Activated gamma-delta T cell (primary cell): ENCODE results near the gene LBHD2.

ENCODE experiments used
- DNase-seq: peaks from one replicate; lab custom pipeline; 2025; lab: John Stamatoyannopoulos, UW

Gene LBHD2

DNA sequence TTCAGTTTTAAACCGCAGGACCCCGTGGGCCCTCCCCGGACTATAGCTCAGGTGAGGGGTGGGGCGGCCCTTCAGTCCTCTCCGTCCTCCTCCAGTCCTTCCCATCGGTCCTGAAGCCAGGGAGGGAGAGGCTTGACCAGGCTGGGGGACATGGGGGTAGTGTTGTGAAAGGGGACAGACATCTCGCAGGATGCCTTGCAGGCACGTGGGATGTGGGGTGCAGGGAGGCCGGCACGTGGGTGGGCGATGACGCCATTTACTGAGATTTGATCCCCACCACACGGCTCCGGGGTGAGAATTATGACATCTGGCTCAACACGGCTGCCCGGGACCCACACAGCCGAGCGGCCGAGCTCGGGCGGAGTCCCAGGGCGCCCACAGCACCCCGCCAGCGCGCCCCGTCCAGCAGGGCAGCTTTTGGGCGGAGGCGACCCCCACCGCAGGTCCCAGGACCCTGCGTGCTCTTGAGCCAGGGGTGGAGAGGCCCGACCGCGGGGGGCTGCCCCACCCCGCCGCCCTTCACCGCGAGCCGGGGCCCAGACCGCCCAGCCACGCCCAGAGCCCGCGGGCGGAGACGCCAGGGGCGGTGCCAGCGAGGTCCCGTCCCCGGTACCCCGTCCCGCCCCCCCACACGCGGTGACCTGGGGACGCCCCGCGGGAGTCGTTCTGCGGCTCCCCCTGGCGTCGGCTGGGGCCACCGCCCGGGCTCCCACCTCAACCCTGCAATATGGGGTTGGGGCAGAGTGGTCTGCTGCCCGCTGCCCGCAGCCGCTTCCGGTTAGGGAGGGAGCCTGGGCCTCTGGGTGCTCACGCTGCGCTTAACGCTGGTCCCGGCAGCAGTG lies 7.3 kb downstream of the LBHD2 start:
- DNase-seq = peak; percentile 66

DNA sequence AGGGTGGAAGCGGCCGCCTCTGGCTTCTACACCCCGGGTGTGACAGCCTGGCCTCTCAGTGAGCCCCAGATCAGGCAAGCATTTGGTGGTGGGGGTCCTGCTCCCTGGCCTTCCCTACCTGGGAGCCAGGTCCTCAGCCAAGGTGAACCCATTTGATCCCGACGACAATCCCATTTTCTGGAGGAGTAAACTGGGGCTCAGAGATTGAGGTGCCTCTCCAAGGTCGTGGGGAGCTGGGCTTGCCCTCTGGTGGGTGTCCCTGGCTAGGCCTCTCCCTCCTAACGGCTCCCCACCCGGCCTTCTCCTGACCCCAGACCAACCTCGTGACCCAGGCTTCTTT lies 7.8 kb downstream of the LBHD2 start:
- no peak for DNase-seq

DNA sequence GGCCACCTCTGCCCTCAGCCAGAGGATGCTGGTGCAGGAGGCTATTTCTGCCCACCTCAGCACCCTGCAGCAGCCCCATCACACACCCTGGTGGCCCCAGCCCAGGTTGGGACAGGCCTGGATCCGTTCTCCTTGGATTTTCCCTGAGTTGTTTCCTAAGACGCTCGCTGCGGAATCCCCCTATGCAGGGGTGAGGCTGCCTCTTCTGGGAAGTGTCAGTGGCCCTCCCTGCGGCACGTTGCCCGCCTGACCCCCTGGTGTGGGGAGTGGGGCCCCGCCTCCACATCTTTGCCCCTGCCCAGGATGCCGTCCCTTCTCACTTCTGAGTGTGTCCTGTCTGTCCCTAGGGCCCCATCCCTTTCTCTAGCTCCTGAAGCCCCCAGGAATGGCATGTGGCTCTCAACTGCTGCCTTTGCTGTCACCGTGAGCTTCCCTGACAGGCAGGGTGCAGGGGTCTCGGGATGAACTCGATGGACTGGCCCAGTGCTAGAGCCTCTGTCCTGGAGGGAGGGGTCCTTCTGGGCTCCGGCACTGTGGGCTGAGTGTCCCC lies 9.9 kb downstream of the LBHD2 start:
- DNase-seq = no peak

DNA sequence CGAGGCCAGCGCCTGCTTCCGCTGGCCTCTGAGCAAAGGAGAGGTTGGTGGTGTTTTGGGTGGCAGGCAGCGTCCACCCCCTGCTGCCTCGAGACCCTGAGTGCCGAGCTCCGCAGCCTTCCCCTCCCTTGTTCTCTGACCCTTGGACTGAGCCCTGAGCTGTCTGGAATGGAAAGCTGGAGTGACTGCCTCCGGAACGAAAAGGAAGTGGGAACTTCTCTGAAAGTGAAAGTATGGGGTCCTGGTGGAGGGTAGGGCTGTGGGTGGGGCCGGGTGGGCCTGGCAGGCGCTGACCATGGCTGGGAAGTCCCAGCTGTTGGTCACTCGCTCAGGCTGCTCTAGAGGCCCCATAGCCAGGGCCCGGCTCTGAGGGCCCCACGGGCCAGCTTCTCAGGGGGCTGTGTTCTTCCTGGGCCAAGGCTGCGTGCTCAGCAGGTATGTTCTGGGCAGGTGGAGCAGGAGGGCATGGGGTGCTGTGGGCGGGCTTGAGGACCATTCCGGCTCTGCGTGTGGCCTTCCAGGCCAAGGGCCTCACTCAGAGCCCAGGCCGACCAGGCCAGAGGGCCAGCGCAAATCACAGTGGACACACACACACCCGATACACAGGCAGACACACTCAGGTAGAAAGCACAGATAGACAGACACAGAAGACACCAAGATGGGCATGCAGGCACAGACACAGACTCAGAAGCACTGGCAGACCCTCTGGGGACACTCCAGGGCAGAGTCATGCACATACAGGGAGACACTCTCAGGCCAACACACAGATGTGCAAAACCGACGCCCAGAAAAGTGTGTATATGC lies 10.6 kb downstream of the LBHD2 start, which contains the start of gene EXOC3L4:
EXOC3L4 (plus strand) TSS at position 320 of the 804 bp plus-strand sequence. CDS start 5,495 bp downstream, outside the sequence.
- DNase-seq = no peak

GRCh38 chr14:103095210-103095778 lies 11.3 kb downstream of the LBHD2 start:
- no peak for DNase-seq

DNA sequence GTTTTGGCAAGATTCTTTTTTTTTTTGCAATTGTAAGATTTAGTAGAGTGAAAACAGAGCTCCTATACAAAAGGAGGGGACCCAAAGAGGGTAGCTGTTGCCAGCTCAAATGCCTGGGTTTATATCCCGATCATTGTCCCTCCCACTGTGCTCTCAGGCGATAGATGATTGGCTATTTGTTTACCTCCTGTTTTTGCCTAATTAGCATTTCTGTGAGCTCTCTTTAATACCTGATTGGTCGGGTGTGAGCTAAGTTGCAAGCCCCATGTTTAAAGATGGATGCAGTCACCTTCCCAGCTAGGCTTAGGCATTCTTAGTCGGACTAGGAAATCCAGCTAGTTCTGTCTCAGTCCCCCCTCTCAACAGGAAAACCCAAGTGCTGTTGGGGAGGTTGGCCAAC lies 12.4 kb downstream of the LBHD2 start:
- DNase-seq = no peak

DNA sequence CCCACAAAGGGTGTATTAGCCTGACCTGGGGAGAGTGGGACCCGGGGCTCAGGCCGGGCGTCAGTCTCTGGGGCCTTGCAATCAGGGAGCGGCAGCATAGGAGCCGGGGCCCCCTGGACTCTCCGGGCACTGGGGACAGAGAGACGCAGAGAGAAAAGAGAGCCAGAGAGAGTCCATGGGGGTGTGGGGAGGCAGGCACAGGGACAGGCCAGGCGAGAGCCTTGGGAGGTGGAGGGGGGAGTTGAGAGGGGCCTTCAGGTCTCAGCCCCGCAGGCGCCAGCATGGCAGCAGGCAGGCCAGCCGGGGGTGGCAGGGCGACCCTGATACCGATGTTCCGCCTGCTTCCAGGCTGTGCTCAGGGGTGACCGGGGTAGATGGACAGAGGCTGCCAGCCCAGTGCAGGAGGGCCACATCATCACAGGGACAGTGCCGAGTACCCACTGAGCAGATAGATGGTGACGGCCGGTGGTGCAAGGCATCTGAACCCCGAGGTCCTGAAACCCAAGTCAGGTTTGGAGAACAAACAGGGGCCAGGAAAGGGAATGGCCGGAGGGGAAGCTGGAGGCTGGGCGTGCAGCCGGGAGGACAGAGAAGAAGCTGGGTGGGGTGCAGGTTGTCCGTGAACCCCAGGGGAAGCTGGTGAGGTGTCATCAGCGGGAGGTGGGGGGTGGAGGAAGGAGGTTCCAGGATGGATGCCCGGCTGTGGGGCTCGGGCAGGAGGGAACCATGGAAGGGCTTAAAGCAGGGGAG lies 13.4 kb downstream of the LBHD2 start:
- no peak for DNase-seq

- no peak for DNase-seq
Measured at GRCh38 chr14:103097994-103098957, 14.3 kb downstream of the LBHD2 start.

GRCh38 chr14:103099081-103099732 lies 15.2 kb downstream of the LBHD2 start:
- no peak for DNase-seq

- no peak for DNase-seq
Measured at GRCh38 chr14:103099733-103100280, 15.8 kb downstream of the LBHD2 start.

DNA sequence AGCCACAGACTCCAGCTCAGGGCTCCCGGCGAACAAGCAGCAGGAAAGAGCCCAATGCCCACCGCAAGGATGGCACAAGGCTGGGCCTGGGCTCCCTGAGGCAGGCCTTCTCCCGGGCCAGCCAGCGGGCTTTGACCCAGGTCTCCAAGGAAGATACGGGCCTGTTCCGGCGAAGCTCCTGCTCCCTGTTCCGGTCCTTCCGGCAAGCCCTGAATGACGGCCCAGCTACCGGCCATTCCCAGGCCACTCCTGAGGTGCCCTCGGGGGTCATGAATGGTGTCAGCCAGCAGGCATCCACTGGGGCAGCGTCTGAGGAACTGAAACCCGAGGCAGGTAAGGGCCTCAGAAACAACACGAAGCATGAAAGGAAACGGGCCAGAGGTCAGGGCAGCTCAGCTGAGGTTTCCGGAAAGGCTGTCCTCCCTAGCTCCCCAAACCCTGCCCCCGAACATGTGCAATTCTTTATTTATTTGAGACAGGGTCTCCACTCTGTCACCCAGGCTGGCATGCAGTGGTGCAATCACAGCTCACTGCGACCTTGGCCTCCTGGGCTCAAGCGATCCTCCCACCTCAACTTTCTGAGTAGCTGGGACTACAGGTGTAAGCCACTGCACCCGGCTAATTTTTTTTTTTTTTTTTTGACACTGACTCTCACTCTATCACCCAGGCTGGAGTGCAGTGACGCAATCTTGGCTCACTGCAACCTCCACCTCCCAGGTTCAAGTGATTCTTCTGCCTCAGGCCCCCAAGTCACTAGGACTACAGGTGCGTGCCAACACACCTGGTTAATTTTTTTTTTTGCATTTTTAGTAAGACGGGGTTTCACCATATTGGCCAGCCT lies 16.5 kb downstream of the LBHD2 start:
- no peak for DNase-seq

DNA sequence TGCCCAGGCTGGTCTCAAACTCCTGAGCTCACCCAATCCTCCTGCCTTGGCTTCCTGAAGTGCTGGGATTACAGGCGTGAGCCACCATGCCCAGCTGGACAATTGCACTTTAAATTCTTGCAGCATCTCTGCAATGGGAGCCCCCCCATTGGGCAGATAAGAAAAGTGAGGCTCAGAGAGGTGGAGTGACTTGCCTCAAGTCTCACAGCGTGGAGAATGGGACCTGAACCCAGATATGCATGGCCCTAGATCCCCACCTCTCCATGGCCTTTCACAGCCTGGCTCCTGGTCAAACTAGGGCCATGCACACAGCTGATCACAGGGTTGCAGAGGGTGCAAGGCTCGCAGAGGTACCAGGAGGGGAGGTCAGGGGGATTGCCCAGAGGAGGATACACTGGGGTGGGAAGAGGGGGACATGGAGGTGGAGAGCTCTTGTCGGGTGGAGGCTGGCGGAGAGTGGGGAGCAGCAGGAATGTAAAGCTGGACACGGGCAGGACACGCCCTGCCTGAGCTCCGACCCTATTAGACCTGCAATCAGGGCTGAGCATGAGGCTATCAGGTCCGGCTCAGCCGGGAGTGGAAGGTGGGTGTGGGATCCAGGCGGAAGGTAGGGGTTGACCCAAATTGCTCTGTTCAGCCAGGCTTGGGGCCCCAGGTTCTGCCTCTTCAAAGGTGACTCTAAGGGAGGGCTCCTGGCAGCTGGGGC lies 17.4 kb downstream of the LBHD2 start:
- DNase-seq = no peak

DNA sequence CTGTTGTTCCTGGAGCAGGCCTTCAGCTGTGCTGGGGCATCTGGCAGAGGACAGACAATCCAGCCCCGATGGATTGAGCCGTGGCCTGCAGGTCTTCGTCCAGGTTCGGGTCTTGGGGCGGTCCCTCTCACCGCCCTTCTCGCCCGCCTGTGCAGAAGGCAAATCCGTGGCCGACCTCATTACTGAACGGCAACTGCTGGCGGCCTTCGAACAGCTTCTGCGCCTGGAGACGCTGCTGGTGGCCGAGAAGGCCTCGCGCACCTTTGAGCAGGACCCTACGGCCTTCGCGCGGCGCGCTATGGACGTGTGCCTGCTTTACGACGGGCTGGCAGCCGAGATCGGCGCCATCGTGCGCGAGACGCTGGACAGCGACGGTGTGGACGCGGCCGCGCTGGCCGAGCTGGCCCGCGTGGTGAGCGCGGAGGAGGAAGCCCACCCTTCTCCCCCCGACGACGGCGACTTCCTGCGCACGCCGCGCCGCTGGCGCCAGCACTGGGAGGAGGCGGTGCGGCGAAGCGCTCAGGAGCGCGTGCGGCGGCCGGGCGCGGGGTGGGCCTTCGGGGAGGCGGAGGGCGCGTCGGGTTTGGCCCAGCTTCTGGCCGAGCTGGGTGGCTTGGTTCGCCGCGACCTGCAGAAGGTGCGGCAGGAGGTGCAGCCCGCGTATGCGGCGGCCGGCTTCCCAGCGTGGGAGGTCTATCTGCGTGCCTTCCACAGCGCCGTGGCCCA lies 18.1 kb downstream of the LBHD2 start:
- no peak for DNase-seq

- DNase-seq = no peak
Measured at GRCh38 chr14:103102689-103103260, 18.8 kb downstream of the LBHD2 start.

- DNase-seq = no peak
Measured at GRCh38 chr14:103103461-103104388, 19.7 kb downstream of the LBHD2 start.

GRCh38 chr14:103104389-103104653 lies 20.3 kb downstream of the LBHD2 start:
- no peak for DNase-seq
